Jurkat, Clone E6-1 (cell line): ENCODE measurements around the gene R3HDM4.
A peak's percentile ranks its signal among the peaks of the same experiment; 100 is the strongest.
"Not testable (repeated sequence)": the region's sequence is repeated elsewhere in the genome, so short reads cannot be mapped to it uniquely, and the experiment has no call there.

Experiments used
- DNase-seq: peaks from one replicate; pipeline ENCODE4 v3.0.0-alpha.2; 2011; ENCODE audit warnings: low read depth, low spot score
- H3K4me3 ChIP-seq: 2 replicates; pipeline ENCODE4 v1.5.1; 2011; ENCODE audit warnings: mild to moderate bottlenecking, low read length, control low read depth, moderate library complexity

Gene R3HDM4

GRCh38 chr19:869245-870177 is 43.5 kb downstream of the R3HDM4 start:
- no peak for DNase-seq

GRCh38 chr19:868458-869244 is 44.4 kb downstream of the R3HDM4 start:
- no peak for DNase-seq
- no peak overlapping the region for H3K4me3 ChIP-seq

More at GRCh38 chr19:869245-870177, 43.5 kb downstream of the R3HDM4 start:
- H3K4me3 ChIP-seq, result no peak overlapping the region

- H3K4me3 ChIP-seq, result no peak overlapping the region
- no peak for DNase-seq
Observed at GRCh38 chr19:867855-868457, 45.1 kb downstream of the R3HDM4 start.

GRCh38 chr19:867301-867793 is 45.7 kb downstream of the R3HDM4 start:
- DNase-seq, result no peak
- no peak overlapping the region for H3K4me3 ChIP-seq

GRCh38 chr19:866769-867300 is 46.2 kb downstream of the R3HDM4 start:
- DNase-seq, result no peak
- H3K4me3 ChIP-seq, result no peak overlapping the region

- no peak overlapping the region for H3K4me3 ChIP-seq
- no peak for DNase-seq
Observed at GRCh38 chr19:863315-863620, 49.8 kb downstream of the R3HDM4 start.

- peak; percentile 46 for DNase-seq
- no peak overlapping the region for H3K4me3 ChIP-seq
Observed at GRCh38 chr19:862581-863314, 50.3 kb downstream of the R3HDM4 start.

GRCh38 chr19:861756-862580 is 51.1 kb downstream of the R3HDM4 start:
- H3K4me3 ChIP-seq, result no peak overlapping the region
- peak; percentile 62 for DNase-seq

GRCh38 chr19:861141-861755 is 51.8 kb downstream of the R3HDM4 start:
- peak overlapping the region; percentile 56 for H3K4me3 ChIP-seq
- DNase-seq, result no peak

GRCh38 chr19:858868-859843 is 53.9 kb downstream of the R3HDM4 start, which contains the start of gene CFD:
Gene CFD, plus strand, starts transcription at chr19:859664. Its CDS starts 26 bp downstream, at chr19:859690.
- no peak for DNase-seq

GRCh38 chr19:858284-858683 is 54.7 kb downstream of the R3HDM4 start:
- no peak overlapping the region for H3K4me3 ChIP-seq
- no peak for DNase-seq

More at GRCh38 chr19:858868-859843, 53.9 kb downstream of the R3HDM4 start, which contains the start of gene CFD:
- H3K4me3 ChIP-seq, result peak within 1 kb of the TSS; percentile 56

GRCh38 chr19:855566-856120 is 57.4 kb downstream of the R3HDM4 start:
- DNase-seq, result no peak
- H3K4me3 ChIP-seq, result no peak overlapping the region

- no peak overlapping the region for H3K4me3 ChIP-seq
- no peak for DNase-seq
Observed at GRCh38 chr19:855142-855541, 57.9 kb downstream of the R3HDM4 start.

GRCh38 chr19:854549-854948 is 58.5 kb downstream of the R3HDM4 start:
- no peak for DNase-seq
- no peak overlapping the region for H3K4me3 ChIP-seq

- not testable (repeated sequence) for H3K4me3 ChIP-seq, DNase-seq
Observed at GRCh38 chr19:853614-854220, 59.3 kb downstream of the R3HDM4 start.
